GM12878 (cell line): ENCODE data around the gene DESI2. TPM values are rescaled to one million over a fixed set of nuclear protein-coding genes. Genes with fewer than 3 reads are reported as not detected.

Experiments used
- ATAC-seq: fragments of 200-7000 bp; cut with Tn5 transposase; 3 replicates; pipeline ENCODE4 v1.9.1; 2020; ENCODE audit warnings: mild to moderate bottlenecking, moderate library complexity
- BruUV-seq: library from RNA; stranded (reverse); fragments of 400-500 nt; replicated peaks from 2 replicates; lab custom pipeline; 2021; lab: Mats Ljungman, UMichigan
- CTCF ChIA-PET: fragments of 300-600 bp; sonication (Branson Sonifier 250); formaldehyde crosslinking; extraction: SDS; loops from one replicate; lab custom pipeline; 2021; ENCODE audit warnings: inconsistent platforms; lab: Yijun Ruan, JAX
- POLR2A ChIA-PET: fragments of 350-600 bp; formaldehyde crosslinking; extraction: SDS; loops from one replicate; lab custom pipeline; 2021; ENCODE audit warnings: inconsistent platforms; lab: Charles Lee
- RAD21 ChIA-PET: fragments of 300-600 bp; sonication (Branson Sonifier 250); formaldehyde crosslinking; loops from one replicate; lab custom pipeline; 2023; ENCODE audit warnings: antibody characterized with exemption; ENCODE audit not compliant: unreplicated experiment; lab: Charles Lee
- SMC1A ChIA-PET: fragments of 300-600 bp; sonication (Branson Sonifier 250); formaldehyde crosslinking; loops from one replicate; lab custom pipeline; 2023; ENCODE audit not compliant: unreplicated experiment, uncharacterized antibody; lab: Charles Lee
- DNase-seq: peaks from one replicate; pipeline ENCODE4 v3.0.0-alpha.2; 2011; ENCODE audit warnings: low read depth, low spot score
- FAIRE-seq: peaks from 3 replicates; lab custom pipeline; 2011; peaks lifted over from hg19 to GRCh38; lab: Jason Lieb, UNC
- H2AFZ ChIP-seq: 2 replicates; pipeline ENCODE4 v1.6.0; 2011; ENCODE audit warnings: low read depth, low read length, control low read depth; ENCODE audit not compliant: control insufficient read depth
- H3K27ac ChIP-seq: 2 replicates; pipeline ENCODE4 v1.5.1; 2011; ENCODE audit warnings: control low read depth; ENCODE audit not compliant: control insufficient read depth, insufficient read depth
- H3K27me3 ChIP-seq, 2 experiments: replicated peaks in 1 of 2; 2 replicates each; pipeline versions ENCODE4 v1.6.0 to v1.6.1; 2011; ENCODE audit warnings: low read length in 1 of 2; ENCODE audit not compliant: control insufficient read depth in 2 of 2, insufficient read depth in 2 of 2
- H3K36me3 ChIP-seq, 2 experiments: 2 replicates each; pipeline ENCODE4 v1.5.1; 2011; ENCODE audit warnings: low read length in 1 of 2; ENCODE audit not compliant: control insufficient read depth in 2 of 2, insufficient read depth in 2 of 2
- H3K4me1 ChIP-seq: 2 replicates; pipeline ENCODE4 v1.6.1; 2011; ENCODE audit warnings: mild to moderate bottlenecking, low read length, moderate library complexity, mixed read lengths; ENCODE audit not compliant: control insufficient read depth, insufficient read depth
- H3K4me2 ChIP-seq: 2 replicates; pipeline ENCODE4 v1.6.0; 2011; ENCODE audit warnings: control low read depth; ENCODE audit not compliant: control insufficient read depth, insufficient read depth
- H3K4me3 ChIP-seq: fragments of 200-600 bp; sonication (generic); 2 replicates; pipeline ENCODE4 v1.5.1; 2016
- H3K79me2 ChIP-seq: 2 replicates; pipeline ENCODE4 v1.6.0; 2011; ENCODE audit warnings: low read length; ENCODE audit not compliant: control insufficient read depth, insufficient read depth
- H3K9ac ChIP-seq: 2 replicates; pipeline ENCODE4 v1.8.0; 2011; ENCODE audit warnings: low read length, control low read depth, mixed read lengths; ENCODE audit not compliant: control insufficient read depth, insufficient read depth
- H3K9me3 ChIP-seq: replicated peaks from 3 replicates; pipeline ENCODE4 v1.5.1; 2011; ENCODE audit warnings: mild to moderate bottlenecking, low read length; ENCODE audit not compliant: control insufficient read depth, insufficient read depth
- H4K20me1 ChIP-seq: 2 replicates; pipeline ENCODE4 v1.6.0; 2011; ENCODE audit not compliant: control insufficient read depth, insufficient read depth
- FOXM1 ChIP-seq: IDR thresholded peaks from 2 replicates; pipeline ENCODE4 v1.6.1; 2012; ENCODE audit warnings: low read depth, mild to moderate bottlenecking, inconsistent platforms, low read length, moderate library complexity
- GABPA ChIP-seq: IDR thresholded peaks from 2 replicates; pipeline ENCODE4 v1.6.1; 2014; ENCODE audit warnings: antibody characterized with exemption, low read depth, mild to moderate bottlenecking, inconsistent platforms
- HDAC2 ChIP-seq: fragments of 200-600 bp; sonication (generic); IDR thresholded peaks from 2 replicates; pipeline ENCODE4 v1.6.1; 2017
- IKZF2 ChIP-seq, 2 experiments: fragments of 450-650 bp; IDR thresholded peaks; 2 replicates each; pipeline ENCODE4 v1.6.1; 2017; ENCODE audit warnings: mild to moderate bottlenecking in 2 of 2, moderate library complexity in 2 of 2
- SKIL ChIP-seq: fragments of 450-650 bp; IDR thresholded peaks from 2 replicates; pipeline ENCODE4 v1.6.1; 2017; ENCODE audit warnings: mild to moderate bottlenecking, low read depth, inconsistent platforms; ENCODE audit not compliant: poor library complexity, severe bottlenecking
- YBX1 ChIP-seq: fragments of 450-650 bp; IDR thresholded peaks from 2 replicates; pipeline ENCODE4 v1.6.1; 2016; ENCODE audit warnings: antibody characterized with exemption
- ZBTB40 ChIP-seq: fragments of 450-650 bp; IDR thresholded peaks from 2 replicates; pipeline ENCODE4 v1.6.1; 2016; ENCODE audit warnings: mild to moderate bottlenecking, moderate library complexity, borderline replicate concordance
- WGBS: methylation state at CpG from one replicate; pipeline ENCODE4 v1.1.6; 2016; ENCODE audit warnings: low lambda C conversion rate; ENCODE audit not compliant: insufficient replicate concordance, insufficient coverage; ENCODE audit errors: missing lambda C conversion rate; 5-methylcytosine and 5-hydroxymethylcytosine counted together
- in situ Hi-C: fragments of 300-500 bp; cut with MboI; formaldehyde crosslinking; loops from 9 replicates; pipeline ENCODE4 v1.14.3; 2018; ENCODE audit warnings: mixed read lengths
- intact Hi-C: fragments of 100-400 bp; cut with micrococcal nuclease; formaldehyde crosslinking; loops from one replicate; pipeline ENCODE4 v1.14.2; 2022; ENCODE audit not compliant: unreplicated experiment
- polyA plus RNA-seq, 11 experiments: library from polyadenylated mRNA; depleted of rRNA in 4 of 11; unstranded in 6 of 11; stranded (reverse) in 5 of 11; fragments of >200 nt; fragmentation: Nextera tagmentation in 4 of 11; fragmentation: Illumina TruSeq in 1 of 11; extraction: Ambion mirVana in 4 of 11; extraction: Trizol in 1 of 11; gene quantifications; 1 replicate in 1 of 11; 2 replicates in 10 of 11; pipeline versions ENCODE4 v1.2.1 to v1.2.3, GENCODE V29; 2011 to 2016; ENCODE audit warnings: inconsistent platforms in 2 of 11, missing spikeins in 2 of 11, low read depth in 1 of 11
- total RNA-seq, 4 experiments: library from RNA; depleted of rRNA in 3 of 4; stranded (reverse); fragments of >200 nt in 3 of 4; fragmentation: Illumina TruSeq in 1 of 4; extraction: Trizol in 1 of 4; gene quantifications; 2 replicates each; pipeline versions ENCODE4 v1.2.1 to v1.2.3, GENCODE V29; 2013 to 2021

The DESI2 gene
- total and polyA plus RNA-seq, 10 of the 15 experiments (the other 5 are each of a cell fraction or from before 2014, with no cell fraction given): 6.2 to 21.5 (median 17.3) TPM

- no peak for TF ChIP-seq IKZF2 (IDR thresholded peaks at IDR 0.05)
- no peak for TF ChIP-seq YBX1
- TF ChIP-seq GABPA: no peak
Measured at GRCh38 chr1:244640917-244641316, 12.0 kb upstream of the DESI2 start (continued).

- H3K27me3 ChIP-seq: no peaks in the 10 kb centered on the region; a peak in 1 of 4 replicates
- no peaks in the 10 kb centered on the region for H4K20me1 ChIP-seq
- POLR2A ChIA-PET: no interaction called here
- no peaks in the 10 kb centered on the region for H3K4me1 ChIP-seq
- RAD21 ChIA-PET: no interaction called here
- in situ Hi-C loops (no loop called here), intact Hi-C loops (no loop called here)
- DNase-seq (no peak), ATAC-seq (no peak), FAIRE-seq (no peak)
- H3K9ac ChIP-seq: no peak overlapping the region
- SMC1A ChIA-PET: no interaction called here
- H3K9me3 ChIP-seq: no peaks in the 10 kb centered on the region; the same call in 2 of the 3 replicates
- no TSS peak for BruUV-seq
- CTCF ChIA-PET: interaction anchor here (0.7 to 0.9 kb wide), 2 partner anchors 33 to 46 kb away, joined by 3 read pairs; no protein-coding TSS in a partner anchor
- H3K36me3 ChIP-seq: no peaks in the 10 kb centered on the region
- H3K27ac ChIP-seq: no peak overlapping the region
- H3K4me2 ChIP-seq: no peak overlapping the region
- WGBS: 63% methylated on average over 13 of the region's 16 CpGs
- TF ChIP-seq FOXM1: no peak
- TF ChIP-seq HDAC2: no peak
- no peak overlapping the region for H2AFZ ChIP-seq
- H3K4me3 ChIP-seq: no peak overlapping the region
- H3K79me2 ChIP-seq: no peaks in the 10 kb centered on the region
Measured at GRCh38 chr1:244642526-244642925, 10.4 kb upstream of the DESI2 start.

- in situ Hi-C loops (no loop called here), intact Hi-C loops (no loop called here)
- ATAC-seq (no peak), FAIRE-seq (no peak), DNase-seq (no peak)
- Histone ChIP-seq H3K27ac (no peak overlapping the region), H3K9ac (no peak overlapping the region), H3K9me3 (no peaks in the 10 kb centered on the region; the same call in 2 of the 3 replicates), H3K4me2 (no peak overlapping the region), H3K4me3 (no peak overlapping the region), H3K4me1 (no peaks in the 10 kb centered on the region), H3K79me2 (no peaks in the 10 kb centered on the region), H2AFZ (no peak overlapping the region), H3K36me3 (no peaks in the 10 kb centered on the region), H3K27me3 (no peaks in the 10 kb centered on the region; a peak in 1 of 4 replicates), H4K20me1 (no peaks in the 10 kb centered on the region)
- POLR2A ChIA-PET: no interaction called here
- RAD21 ChIA-PET: no interaction called here
- SMC1A ChIA-PET: no interaction called here
- BruUV-seq: no TSS peak
- WGBS: 38% methylated on average over 14 of the region's 14 CpGs
- CTCF ChIA-PET: interaction anchor here (0.7 to 0.9 kb wide), 2 partner anchors 32 to 46 kb away, joined by 3 read pairs; no protein-coding TSS in a partner anchor
- no peak for TF ChIP-seq ZBTB40
- TF ChIP-seq SKIL: no peak
Measured at GRCh38 chr1:244642988-244643387, 9.9 kb upstream of the DESI2 start.
